Mesendoderm (in vitro differentiated cells): ENCODE results near the gene SPAAR.

Experiments used
- DNase-seq: peaks from one replicate; pipeline ENCODE4 v3.0.0; 2013
- H2AK5ac ChIP-seq: 2 replicates; pipeline ENCODE4 v1.6.1; 2013; ENCODE audit warnings: low read length, inconsistent platforms
- H2BK120ac ChIP-seq: 2 replicates; pipeline ENCODE4 v1.6.1; 2013; ENCODE audit warnings: low read depth, mild to moderate bottlenecking, low read length, moderate library complexity, mixed read lengths
- H2BK15ac ChIP-seq: replicated peaks from 2 replicates; pipeline ENCODE4 v1.6.1; 2013; ENCODE audit warnings: low read depth, mild to moderate bottlenecking, moderate library complexity
- H2BK5ac ChIP-seq: 2 replicates; pipeline ENCODE4 v1.6.1; 2013; ENCODE audit warnings: low read length, inconsistent platforms
- H3K18ac ChIP-seq: 2 replicates; pipeline ENCODE4 v1.6.1; 2013; ENCODE audit warnings: mild to moderate bottlenecking, low read length, mixed read lengths
- H3K23ac ChIP-seq: one replicate; pipeline ENCODE4 v1.6.1; 2013; ENCODE audit warnings: low read length
- H3K27ac ChIP-seq: 2 replicates; pipeline ENCODE4 v1.5.1; 2013; ENCODE audit warnings: low read depth, mild to moderate bottlenecking, inconsistent platforms, low read length, moderate library complexity
- H3K27me3 ChIP-seq: 2 replicates; pipeline ENCODE4 v1.6.1; 2013; ENCODE audit warnings: low read length, control low read depth, mild to moderate bottlenecking, inconsistent platforms; ENCODE audit not compliant: insufficient read depth, poor library complexity
- H3K36me3 ChIP-seq: 2 replicates; pipeline ENCODE4 v1.6.1; 2013; ENCODE audit warnings: low read length, inconsistent platforms; ENCODE audit not compliant: control insufficient read depth, insufficient read depth
- H3K4ac ChIP-seq: one replicate; pipeline ENCODE4 v1.6.1; 2013; ENCODE audit warnings: low read depth, mild to moderate bottlenecking, low read length, moderate library complexity
- H3K4me1 ChIP-seq: 2 replicates; pipeline ENCODE4 v1.6.1; 2013; ENCODE audit warnings: low read depth, low read length, inconsistent platforms; ENCODE audit not compliant: control insufficient read depth
- H3K4me2 ChIP-seq: 2 replicates; pipeline ENCODE4 v1.6.1; 2013; ENCODE audit warnings: low read length
- H3K4me3 ChIP-seq: 2 replicates; pipeline ENCODE4 v1.5.1; 2013; ENCODE audit warnings: mild to moderate bottlenecking, low read length
- H3K56ac ChIP-seq: one replicate; pipeline ENCODE4 v1.6.1; 2013; ENCODE audit warnings: low read length
- H3K79me1 ChIP-seq: 2 replicates; pipeline ENCODE4 v1.6.1; 2013; ENCODE audit warnings: low read length, inconsistent platforms
- H3K79me2 ChIP-seq: 2 replicates; pipeline ENCODE4 v1.6.1; 2013; ENCODE audit warnings: mild to moderate bottlenecking, low read length; ENCODE audit not compliant: control insufficient read depth, insufficient read depth
- H3K9ac ChIP-seq: 2 replicates; pipeline ENCODE4 v1.6.1; 2013; ENCODE audit warnings: low read length, inconsistent platforms
- H4K5ac ChIP-seq: one replicate; pipeline ENCODE4 v1.6.1; 2013; ENCODE audit warnings: low read length
- H4K8ac ChIP-seq: one replicate; pipeline ENCODE4 v1.6.1; 2013; ENCODE audit warnings: low read depth, mild to moderate bottlenecking, control low read depth, low read length, moderate library complexity
- WGBS: extraction: QIAGEN DNeasy Blood & Tissue Kit; methylation state at CpG from one replicate; pipeline ENCODE4 v1.1.7; 2013; ENCODE audit warnings: low lambda C conversion rate, missing lambda C conversion rate; ENCODE audit not compliant: insufficient coverage; ENCODE audit errors: extremely low coverage; 5-methylcytosine and 5-hydroxymethylcytosine counted together

SPAAR gene

GRCh38 chr9:35864695-35865255 lies 44.5 kb upstream of the SPAAR start:
- Histone ChIP-seq H3K79me2 (no peaks in the 10 kb centered on the region), H2BK15ac (no peak overlapping the region), H3K4me1 (no peaks in the 10 kb centered on the region), H4K5ac (no peak overlapping the region), H3K9ac (no peak overlapping the region), H3K27ac (no peak overlapping the region), H3K4me3 (no peak overlapping the region), H3K27me3 (no peaks in the 10 kb centered on the region), H3K18ac (no peak overlapping the region), H3K79me1 (no peaks in the 10 kb centered on the region), H2AK5ac (no peak overlapping the region), H3K56ac (no peak overlapping the region), H2BK5ac (no peak overlapping the region), H3K4me2 (no peak overlapping the region), H4K8ac (no peak overlapping the region), H2BK120ac (no peak overlapping the region), H3K36me3 (no peaks in the 10 kb centered on the region), H3K23ac (no peak overlapping the region), H3K4ac (no peak overlapping the region)
- no peak for DNase-seq
- no CpG with 5 or more reads among the region's 8 CpGs for WGBS

GRCh38 chr9:35867538-35867937 lies 41.8 kb upstream of the SPAAR start:
- no peak overlapping the region for H3K18ac ChIP-seq
- no peak overlapping the region for H4K8ac ChIP-seq
- H3K36me3 ChIP-seq = no peaks in the 10 kb centered on the region
- H3K4me1 ChIP-seq = no peaks in the 10 kb centered on the region
- H2BK15ac ChIP-seq = no peak overlapping the region
- no peak overlapping the region for H2AK5ac ChIP-seq
- H3K4me3 ChIP-seq = no peak overlapping the region
- no peak overlapping the region for H4K5ac ChIP-seq
- H3K4me2 ChIP-seq = no peak overlapping the region
- no peak overlapping the region for H3K9ac ChIP-seq
- no peak overlapping the region for H2BK120ac ChIP-seq
- no peaks in the 10 kb centered on the region for H3K79me2 ChIP-seq
- no peak for DNase-seq
- no peak overlapping the region for H3K56ac ChIP-seq
- H3K79me1 ChIP-seq = no peaks in the 10 kb centered on the region
- no CpG with 5 or more reads among the region's 4 CpGs for WGBS
- no peak overlapping the region for H2BK5ac ChIP-seq
- H3K23ac ChIP-seq = no peak overlapping the region
- H3K4ac ChIP-seq = no peak overlapping the region
- no peak overlapping the region for H3K27ac ChIP-seq
- H3K27me3 ChIP-seq = no peaks in the 10 kb centered on the region

GRCh38 chr9:35868933-35869332 lies 40.4 kb upstream of the SPAAR start:
- no peaks in the 10 kb centered on the region for H3K36me3 ChIP-seq
- peak overlapping the region; percentile 34 for H3K56ac ChIP-seq
- no peak overlapping the region for H2BK15ac ChIP-seq
- no peak overlapping the region for H3K23ac ChIP-seq
- no peak overlapping the region for H2AK5ac ChIP-seq
- no peak overlapping the region for H3K18ac ChIP-seq
- no peaks in the 10 kb centered on the region for H3K79me2 ChIP-seq
- peak; percentile 25 for DNase-seq
- no peak overlapping the region for H4K5ac ChIP-seq
- no peak overlapping the region for H3K4ac ChIP-seq
- H3K4me1 ChIP-seq = no peaks in the 10 kb centered on the region
- no peak overlapping the region for H3K4me2 ChIP-seq
- H3K9ac ChIP-seq = no peak overlapping the region
- H2BK5ac ChIP-seq = no peak overlapping the region
- H3K27me3 ChIP-seq = no peaks in the 10 kb centered on the region
- H3K4me3 ChIP-seq = no peak overlapping the region
- H4K8ac ChIP-seq = no peak overlapping the region
- no CpG with 5 or more reads among the region's 2 CpGs for WGBS
- H2BK120ac ChIP-seq = no peak overlapping the region
- no peaks in the 10 kb centered on the region for H3K79me1 ChIP-seq
- H3K27ac ChIP-seq = no peak overlapping the region

GRCh38 chr9:35869621-35870216 lies 39.6 kb upstream of the SPAAR start:
- Histone ChIP-seq H3K79me2 (no peaks in the 10 kb centered on the region), H3K9ac (no peak overlapping the region), H4K5ac (no peak overlapping the region), H3K36me3 (no peaks in the 10 kb centered on the region), H3K4me1 (no peaks in the 10 kb centered on the region), H3K18ac (no peak overlapping the region), H2BK5ac (no peak overlapping the region), H2BK15ac (no peak overlapping the region), H3K4me3 (no peak overlapping the region), H3K4ac (no peak overlapping the region), H4K8ac (no peak overlapping the region), H3K56ac (no peak overlapping the region), H3K23ac (no peak overlapping the region), H3K79me1 (no peaks in the 10 kb centered on the region), H2AK5ac (no peak overlapping the region), H3K27ac (no peak overlapping the region), H3K4me2 (no peak overlapping the region), H3K27me3 (no peaks in the 10 kb centered on the region), H2BK120ac (no peak overlapping the region)
- DNase-seq = no peak
- no CpG with 5 or more reads among the region's 19 CpGs for WGBS

- no peak within 1 kb of the TSS for H3K56ac ChIP-seq
- H3K4me3 ChIP-seq = no peak within 1 kb of the TSS
These were observed 38.9 kb upstream of the SPAAR start, which contains the start of gene OR13J1 for GRCh38 chr9:35870351-35870923. TSS of gene OR13J1 (minus strand) at chr9:35870401. CDS start at chr9:35870401, 0 bp downstream.

More at GRCh38 chr9:35870351-35870923, 38.9 kb upstream of the SPAAR start, which contains the start of gene OR13J1:
- Histone ChIP-seq H3K4me1 (no peaks in the 10 kb centered on the region), H3K4me2 (no peak within 1 kb of the TSS), H3K27ac (no peak within 1 kb of the TSS), H2BK5ac (no peak within 1 kb of the TSS), H2AK5ac (no peak within 1 kb of the TSS), H3K4ac (no peak within 1 kb of the TSS), H3K23ac (no peak within 1 kb of the TSS), H2BK120ac (no peak within 1 kb of the TSS), H4K5ac (no peak within 1 kb of the TSS), H3K18ac (no peak within 1 kb of the TSS), H3K36me3 (no peaks in the 10 kb centered on the region), H3K79me2 (no peaks in the 10 kb centered on the region), H3K79me1 (no peaks in the 10 kb centered on the region), H2BK15ac (no peak within 1 kb of the TSS), H3K9ac (no peak within 1 kb of the TSS), H3K27me3 (no peaks in the 10 kb centered on the region), H4K8ac (no peak within 1 kb of the TSS)
- whole genome bisulfite sequencing = no CpG with 5 or more reads among the region's 8 CpGs
- no peak for DNase-seq
